ENCODE results near the gene STRN4. TPM values are rescaled to one million over a fixed set of nuclear protein-coding genes. Genes with fewer than 3 reads are reported as not detected.
A peak's percentile ranks its signal among the peaks of the same experiment; 100 is the strongest.
"Not testable (repeated sequence)": the region's sequence is repeated elsewhere in the genome, so short reads cannot be mapped to it uniquely, and the experiment has no call there.

Gene STRN4
- total RNA-seq, 1 experiment from 2014 or later: 151 TPM

GRCh38 chr19:46714444-46715106 lies 31.7 kb downstream of the STRN4 start:
- H3K27me3 Mint-ChIP-seq (ENCODE audit: unreplicated experiment): no peaks in the 10 kb centered on the region
- peak overlapping the region; percentile 94 for H3K4me3 Mint-ChIP-seq (ENCODE audit: low read depth, unreplicated experiment)
- H3K36me3 Mint-ChIP-seq (ENCODE audit: insufficient read depth, unreplicated experiment): peaks cover 90% of the 10 kb centered on the region
- DNase-seq: no peak
- TF ChIP-seq CTCF (IDR thresholded peaks at IDR 0.05; ENCODE audit: unreplicated experiment): no peak
- H3K9me3 Mint-ChIP-seq (ENCODE audit: low read depth, unreplicated experiment): no peaks in the 10 kb centered on the region
- peaks cover 25% of the 10 kb centered on the region for H3K4me1 Mint-ChIP-seq (ENCODE audit: low read depth, unreplicated experiment)
- TSS peak; percentile 88 for BruUV-seq (replicated peaks)
- intact Hi-C loops (cut with micrococcal nuclease; ENCODE audit: unreplicated experiment): no loop called here
- CTCF ChIA-PET: interaction anchor here (0.6 to 1.3 kb wide), 11 partner anchors 9 to 593 kb away, joined by 3 to 7 read pairs (median 4); partner anchors contain the start of gene DACT3
- H3K27ac Mint-ChIP-seq (ENCODE audit: unreplicated experiment): peak overlapping the region; percentile 96

- no peak for TF ChIP-seq CTCF (IDR thresholded peaks at IDR 0.05; ENCODE audit: unreplicated experiment)
- Mint-ChIP-seq H3K4me3 (ENCODE audit: low read depth, unreplicated experiment) (peak overlapping the region; percentile 94), H3K27me3 (ENCODE audit: unreplicated experiment) (no peaks in the 10 kb centered on the region), H3K27ac (ENCODE audit: unreplicated experiment) (peak overlapping the region; percentile 96), H3K4me1 (ENCODE audit: low read depth, unreplicated experiment) (peaks cover 19% of the 10 kb centered on the region), H3K9me3 (ENCODE audit: low read depth, unreplicated experiment) (no peaks in the 10 kb centered on the region), H3K36me3 (ENCODE audit: insufficient read depth, unreplicated experiment) (peaks cover 88% of the 10 kb centered on the region)
- no TSS peak for BruUV-seq (replicated peaks)
- CTCF ChIA-PET: interaction anchor here (0.6 to 1.3 kb wide), 10 partner anchors 9 to 592 kb away, joined by 3 to 7 read pairs (median 4); partner anchors contain the start of gene DACT3
- DNase-seq: peak; percentile 98
- intact Hi-C loops (cut with micrococcal nuclease; ENCODE audit: unreplicated experiment): no loop called here
Observed at GRCh38 chr19:46713781-46714443, 32.3 kb downstream of the STRN4 start.

GRCh38 chr19:46712768-46713338 lies 33.4 kb downstream of the STRN4 start:
- H3K9me3 Mint-ChIP-seq (ENCODE audit: low read depth, unreplicated experiment); H3K27me3 Mint-ChIP-seq (ENCODE audit: unreplicated experiment); intact Hi-C loops (cut with micrococcal nuclease; ENCODE audit: unreplicated experiment); DNase-seq; H3K4me3 Mint-ChIP-seq (ENCODE audit: low read depth, unreplicated experiment): not testable (repeated sequence)
- CTCF ChIA-PET: interaction anchor here (0.6 kb wide), 1 partner anchor 371 kb away, joined by 3 read pairs; no protein-coding TSS in a partner anchor
- peak overlapping the region; percentile 96 for H3K27ac Mint-ChIP-seq (ENCODE audit: unreplicated experiment)
- TSS peak; percentile 12 for BruUV-seq (replicated peaks)
- peaks cover 16% of the 10 kb centered on the region for H3K4me1 Mint-ChIP-seq (ENCODE audit: low read depth, unreplicated experiment)
- H3K36me3 Mint-ChIP-seq (ENCODE audit: insufficient read depth, unreplicated experiment): peaks cover 81% of the 10 kb centered on the region

- H3K4me3 Mint-ChIP-seq (ENCODE audit: low read depth, unreplicated experiment): no peak overlapping the region
- no peak overlapping the region for H3K27ac Mint-ChIP-seq (ENCODE audit: unreplicated experiment)
- peaks cover 9% of the 10 kb centered on the region for H3K4me1 Mint-ChIP-seq (ENCODE audit: low read depth, unreplicated experiment)
- no peak for DNase-seq
- peaks cover 80% of the 10 kb centered on the region for H3K36me3 Mint-ChIP-seq (ENCODE audit: insufficient read depth, unreplicated experiment)
- no peaks in the 10 kb centered on the region for H3K9me3 Mint-ChIP-seq (ENCODE audit: low read depth, unreplicated experiment)
- CTCF ChIA-PET: no interaction called here
- TF ChIP-seq CTCF (IDR thresholded peaks at IDR 0.05; ENCODE audit: unreplicated experiment): no peak
- intact Hi-C loops (cut with micrococcal nuclease; ENCODE audit: unreplicated experiment): no loop called here
- BruUV-seq (replicated peaks): no TSS peak
- no peaks in the 10 kb centered on the region for H3K27me3 Mint-ChIP-seq (ENCODE audit: unreplicated experiment)
Observed at GRCh38 chr19:46710687-46711086, 35.6 kb downstream of the STRN4 start.
